VCaP (cell line): ENCODE results near the gene TDRD15.
A peak's percentile ranks its signal among the peaks of the same experiment; 100 is the strongest.
"Not testable (repeated sequence)": the region's sequence is repeated elsewhere in the genome, so short reads cannot be mapped to it uniquely, and the experiment has no call there.

Experiments used
- H3K27ac ChIP-seq: fragments of 450-650 bp; 2 replicates; pipeline ENCODE4 v1.5.1; 2017
- TF ChIP-seq, protein P1 (sequence below): fragments of 450-650 bp; conservative IDR thresholded peaks from 2 replicates; pipeline ENCODE4 v1.5.1; 2017; ENCODE audit warnings: mild to moderate bottlenecking, moderate library complexity

The TDRD15 gene

DNA sequence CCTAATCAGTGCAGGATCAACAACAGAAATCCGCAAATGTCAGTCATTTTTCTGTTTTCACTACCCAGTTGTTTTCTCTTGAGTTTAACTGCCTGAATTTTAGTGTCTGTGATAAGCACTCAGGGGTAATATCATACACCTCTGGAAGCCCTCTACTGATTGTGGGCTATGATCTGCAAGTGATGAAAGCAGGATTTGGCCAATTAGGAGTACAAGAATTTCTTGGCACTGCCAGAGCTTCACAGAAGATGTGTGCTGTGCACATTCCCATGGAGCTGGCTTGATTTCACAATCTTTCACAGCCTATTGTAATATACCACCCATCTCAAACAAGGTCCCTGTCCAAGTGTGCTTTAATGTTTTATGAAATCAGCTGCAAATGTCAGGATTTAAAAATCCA, 27.3 kb upstream of the TDRD15 start:
- TF ChIP-seq, protein P1, sequence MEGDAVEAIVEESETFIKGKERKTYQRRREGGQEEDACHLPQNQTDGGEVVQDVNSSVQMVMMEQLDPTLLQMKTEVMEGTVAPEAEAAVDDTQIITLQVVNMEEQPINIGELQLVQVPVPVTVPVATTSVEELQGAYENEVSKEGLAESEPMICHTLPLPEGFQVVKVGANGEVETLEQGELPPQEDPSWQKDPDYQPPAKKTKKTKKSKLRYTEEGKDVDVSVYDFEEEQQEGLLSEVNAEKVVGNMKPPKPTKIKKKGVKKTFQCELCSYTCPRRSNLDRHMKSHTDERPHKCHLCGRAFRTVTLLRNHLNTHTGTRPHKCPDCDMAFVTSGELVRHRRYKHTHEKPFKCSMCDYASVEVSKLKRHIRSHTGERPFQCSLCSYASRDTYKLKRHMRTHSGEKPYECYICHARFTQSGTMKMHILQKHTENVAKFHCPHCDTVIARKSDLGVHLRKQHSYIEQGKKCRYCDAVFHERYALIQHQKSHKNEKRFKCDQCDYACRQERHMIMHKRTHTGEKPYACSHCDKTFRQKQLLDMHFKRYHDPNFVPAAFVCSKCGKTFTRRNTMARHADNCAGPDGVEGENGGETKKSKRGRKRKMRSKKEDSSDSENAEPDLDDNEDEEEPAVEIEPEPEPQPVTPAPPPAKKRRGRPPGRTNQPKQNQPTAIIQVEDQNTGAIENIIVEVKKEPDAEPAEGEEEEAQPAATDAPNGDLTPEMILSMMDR: no peak
- no peak overlapping the region for H3K27ac ChIP-seq

DNA sequence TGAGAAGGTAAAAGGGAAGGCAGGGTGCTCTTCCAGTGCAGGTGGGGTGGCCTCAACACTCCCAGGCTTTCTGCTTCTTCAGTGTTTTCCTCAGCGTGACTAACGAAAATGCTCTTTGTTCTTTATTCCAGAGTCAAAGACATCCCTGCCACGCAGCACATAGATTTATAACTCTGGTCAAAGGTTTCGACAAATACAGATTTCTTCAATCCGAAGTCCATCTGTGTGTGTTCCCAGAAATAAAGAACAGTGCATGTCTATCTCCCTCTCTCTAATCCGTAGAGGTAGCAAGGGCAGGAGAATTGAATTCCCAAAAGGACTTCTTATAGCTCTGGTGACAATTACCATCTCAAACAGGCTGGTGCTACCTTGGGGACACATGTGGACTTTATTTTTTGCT, 26.4 kb upstream of the TDRD15 start:
- TF ChIP-seq, protein P1: no peak
- H3K27ac ChIP-seq: no peak overlapping the region

DNA sequence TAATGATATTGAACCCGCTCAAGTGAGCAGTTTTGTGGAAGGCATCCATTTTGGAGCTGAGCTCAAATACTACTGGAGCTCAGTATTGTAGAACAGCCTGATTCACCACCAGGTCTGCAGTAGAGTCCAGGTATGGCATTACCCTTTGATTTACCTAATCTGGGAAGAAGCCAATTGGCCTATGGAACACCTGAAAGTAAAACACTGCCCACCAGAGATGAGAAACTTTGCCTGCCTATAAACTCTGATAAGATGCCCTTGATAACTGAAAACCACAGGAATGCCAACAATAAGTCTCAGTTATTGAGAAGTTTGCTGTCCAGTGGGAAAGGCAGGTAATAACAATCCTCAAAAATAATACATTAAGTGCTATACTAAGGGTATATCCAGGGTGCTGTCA, 25.5 kb upstream of the TDRD15 start:
- TF ChIP-seq, protein P1: no peak
- H3K27ac ChIP-seq: no peak overlapping the region

DNA sequence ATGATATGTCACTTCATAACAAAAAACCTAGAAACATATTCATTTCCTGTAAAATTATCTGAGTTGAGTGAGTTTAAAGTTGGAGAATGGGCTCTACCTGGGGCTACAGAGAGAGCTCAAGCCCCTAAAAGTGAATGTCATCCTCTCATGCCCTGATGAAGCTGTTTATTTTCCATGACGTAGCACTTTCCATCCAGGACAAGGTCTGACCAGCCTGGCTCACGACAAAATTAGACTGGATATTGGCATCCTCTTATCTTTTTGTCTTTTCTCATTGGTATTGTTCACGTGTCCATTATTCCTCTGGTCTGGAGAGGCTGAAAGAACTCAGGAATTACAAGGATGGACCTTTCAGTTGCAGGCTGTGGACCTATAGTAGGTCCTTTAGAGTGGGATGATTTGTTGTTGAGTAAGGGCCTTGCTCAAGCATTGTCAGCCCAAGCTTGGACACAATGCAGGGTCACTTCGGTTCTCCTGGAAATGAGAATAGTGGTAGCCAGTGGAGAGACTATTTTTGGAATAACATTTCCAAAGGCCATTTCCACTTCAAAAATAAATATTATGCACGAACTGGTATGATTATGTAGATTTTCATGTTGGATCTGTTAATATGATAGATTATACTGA, 24.4 kb upstream of the TDRD15 start:
- TF ChIP-seq, protein P1: no peak
- H3K27ac ChIP-seq: no peak overlapping the region

DNA sequence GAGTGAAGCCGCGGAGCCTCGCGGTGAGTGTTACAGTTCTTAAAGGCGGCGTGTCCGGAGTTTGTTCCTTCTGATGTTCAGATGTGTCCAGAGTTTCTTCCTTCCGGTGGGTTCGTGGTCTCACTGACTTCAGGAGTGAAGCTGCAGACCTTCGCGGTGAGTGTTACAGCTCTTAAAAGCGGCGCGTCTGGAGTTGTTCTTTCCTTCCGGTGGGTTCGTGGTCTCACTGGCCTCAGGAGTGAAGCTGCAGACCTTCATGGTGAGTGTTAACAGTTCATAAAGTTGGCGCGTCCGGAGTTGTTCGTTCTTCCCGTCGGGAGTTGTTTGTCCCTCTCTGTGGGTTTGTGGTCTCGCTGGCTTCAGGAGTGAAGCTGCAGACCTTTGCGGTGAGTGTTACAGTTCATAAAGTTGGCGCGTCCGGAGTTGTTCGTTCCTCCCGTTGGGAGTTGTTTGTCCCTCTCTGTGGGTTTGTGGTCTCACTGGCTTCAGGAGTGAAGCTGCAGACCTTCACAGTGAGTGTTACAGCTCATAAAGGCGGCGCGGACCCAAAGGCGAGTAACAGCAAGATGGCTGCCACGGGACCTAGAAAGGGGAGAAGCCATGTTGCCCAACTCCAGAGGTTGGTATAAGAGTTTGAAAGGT, 22.1 kb upstream of the TDRD15 start:
- not testable (repeated sequence) for H3K27ac ChIP-seq

DNA sequence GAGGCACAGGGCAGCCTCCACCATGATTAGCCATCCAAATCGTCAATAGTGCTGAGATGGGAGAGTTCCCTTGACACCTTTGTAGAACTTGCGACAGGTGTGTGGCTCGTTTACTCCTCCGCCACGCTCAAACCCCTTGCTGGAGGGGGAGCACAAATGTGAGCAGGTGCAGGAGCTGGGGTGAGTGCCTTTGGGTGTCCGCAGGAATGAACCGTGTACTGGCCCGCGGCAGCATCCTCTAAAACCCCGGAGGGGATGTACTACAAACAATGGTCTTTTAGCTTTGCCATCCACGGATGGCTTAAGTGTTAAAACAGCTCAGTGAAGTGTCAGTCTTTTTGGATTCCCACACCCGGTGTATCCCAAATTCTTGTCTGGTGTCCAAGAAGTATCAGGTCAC, 21.4 kb upstream of the TDRD15 start:
- H3K27ac ChIP-seq: peak overlapping the region; percentile 64
- TF ChIP-seq, protein P1: no peak

DNA sequence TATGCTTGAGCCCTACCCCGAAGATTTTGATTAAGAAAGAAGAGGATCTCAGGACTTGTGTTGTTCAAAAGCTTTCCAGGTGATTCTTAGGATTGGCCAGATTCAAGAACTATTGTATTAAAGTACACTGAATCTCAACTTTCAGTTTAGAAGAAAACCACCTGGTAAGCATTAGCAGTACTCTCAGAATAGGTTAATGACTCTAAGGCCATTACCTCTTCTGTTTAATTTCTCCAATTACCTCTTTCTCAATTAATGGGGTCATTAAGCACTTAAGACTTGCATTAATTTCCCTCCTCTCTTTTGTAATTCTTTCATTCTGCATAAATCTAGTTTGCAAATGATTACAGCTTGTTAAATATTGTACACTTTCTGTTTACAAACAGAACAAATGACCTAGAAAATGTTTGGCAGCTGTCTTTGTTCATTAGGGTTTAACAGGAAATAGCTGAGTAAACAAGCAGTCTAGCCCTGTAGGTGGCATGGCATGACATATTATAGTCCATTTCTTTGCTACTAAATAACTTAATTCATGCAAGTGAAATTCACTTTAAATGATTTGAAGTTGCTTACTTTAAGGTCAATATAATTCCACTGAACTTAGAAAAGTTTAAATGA, 20.4 kb upstream of the TDRD15 start:
- H3K27ac ChIP-seq: peak overlapping the region; percentile 64
- TF ChIP-seq, protein P1: no peak
